DMS79 (cell line): ENCODE measurements around the gene USP24.

Source experiments
- DNase-seq: peaks from one replicate; lab custom pipeline; 2025; lab: John Stamatoyannopoulos, UW

The USP24 gene

DNA sequence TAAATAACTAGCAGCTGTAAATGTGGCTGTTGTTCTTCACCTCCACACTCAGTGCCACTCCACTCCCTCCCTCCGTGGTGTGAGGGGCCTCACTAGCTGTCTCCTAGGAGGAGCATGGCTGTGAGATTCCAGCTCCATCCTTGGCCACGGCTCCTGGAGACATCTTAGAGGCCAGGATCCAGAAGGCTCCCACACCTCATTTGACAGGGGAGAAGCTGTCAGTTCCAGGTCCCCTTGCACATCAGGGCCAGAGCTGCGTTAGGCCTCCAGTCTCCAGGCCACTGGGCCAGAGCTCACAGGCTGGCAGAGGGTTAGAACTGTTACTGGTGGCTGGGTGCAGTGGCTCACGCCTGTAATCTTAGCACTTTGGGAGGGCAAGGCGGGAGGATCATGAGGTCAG is 160.8 kb downstream of the USP24 start:
- no peak for DNase-seq

- DNase-seq: no peak
These were observed 161.8 kb downstream of the USP24 start for GRCh38 chr1:55053265-55053954.

DNA sequence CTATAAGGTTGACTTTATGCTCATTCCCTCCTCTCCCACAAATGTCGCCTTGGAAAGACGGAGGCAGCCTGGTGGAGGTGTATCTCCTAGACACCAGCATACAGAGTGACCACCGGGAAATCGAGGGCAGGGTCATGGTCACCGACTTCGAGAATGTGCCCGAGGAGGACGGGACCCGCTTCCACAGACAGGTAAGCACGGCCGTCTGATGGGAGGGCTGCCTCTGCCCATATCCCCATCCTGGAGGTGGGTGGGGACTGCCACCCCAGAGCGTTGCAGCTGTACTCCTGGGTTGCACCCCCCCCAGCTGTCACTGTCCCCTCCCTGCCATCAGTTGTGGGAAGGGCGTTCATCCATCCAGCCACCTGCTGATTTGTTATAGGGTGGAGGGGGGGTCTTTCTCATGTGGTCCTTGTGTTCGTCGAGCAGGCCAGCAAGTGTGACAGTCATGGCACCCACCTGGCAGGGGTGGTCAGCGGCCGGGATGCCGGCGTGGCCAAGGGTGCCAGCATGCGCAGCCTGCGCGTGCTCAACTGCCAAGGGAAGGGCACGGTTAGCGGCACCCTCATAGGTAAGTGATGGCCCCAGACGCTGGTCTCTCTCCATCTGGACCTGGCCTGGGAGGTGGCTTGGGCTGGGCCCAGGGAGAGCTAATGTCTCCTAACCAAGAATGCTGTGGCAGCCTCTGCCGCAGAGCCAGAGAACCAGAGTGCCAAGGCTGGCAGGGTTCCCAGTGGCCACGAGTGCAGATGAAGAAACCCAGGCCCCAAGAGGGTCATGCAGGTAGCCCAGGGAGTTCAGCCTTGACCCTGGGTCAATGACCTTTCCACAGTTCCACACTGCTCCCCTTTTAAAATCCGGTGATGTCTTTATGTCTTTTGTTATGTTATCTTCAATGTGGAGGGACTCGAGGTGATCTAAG is 162.7 kb downstream of the USP24 start:
- no peak for DNase-seq

DNA sequence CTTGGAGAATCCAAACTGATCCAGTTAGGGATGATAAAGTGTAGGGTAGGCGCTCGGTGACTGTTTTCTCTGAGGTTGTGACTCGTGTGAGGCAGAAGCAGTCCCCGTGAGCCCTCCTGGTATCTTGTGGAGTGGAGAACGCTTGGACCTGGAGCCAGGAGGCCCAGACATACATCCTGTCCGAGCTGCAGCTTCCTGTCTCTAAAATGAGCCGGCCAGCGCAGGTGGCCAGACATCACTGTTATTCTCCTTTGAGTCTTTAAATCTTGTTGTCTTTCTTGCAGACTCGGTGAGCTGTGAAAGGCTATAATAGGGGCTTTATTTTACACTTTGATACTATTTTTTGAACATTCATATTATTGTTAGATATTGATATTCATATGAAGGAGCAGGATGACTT is 163.5 kb downstream of the USP24 start:
- DNase-seq: no peak

GRCh38 chr1:55051169-55051568 is 164.0 kb downstream of the USP24 start:
- DNase-seq: no peak

DNA sequence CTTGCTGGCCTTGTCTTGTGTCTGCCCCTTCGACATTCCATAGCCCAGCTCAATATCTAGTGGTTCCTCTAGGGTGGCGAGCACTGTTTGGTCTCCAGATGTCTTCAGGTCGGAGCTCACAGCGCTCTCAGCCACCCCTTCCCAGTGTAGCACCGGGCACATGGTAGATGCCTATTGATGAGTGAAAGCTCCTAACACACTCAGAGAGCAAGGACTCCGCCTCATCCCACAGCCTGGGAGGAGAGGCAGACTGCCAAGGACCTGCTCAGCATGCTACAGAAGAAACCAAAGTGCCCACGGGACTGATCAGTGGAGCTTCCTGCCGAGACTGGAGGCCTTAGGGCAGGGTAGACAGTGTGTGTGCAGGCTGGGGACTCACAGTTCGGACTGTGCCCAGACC is 164.9 kb downstream of the USP24 start:
- no peak for DNase-seq

DNA sequence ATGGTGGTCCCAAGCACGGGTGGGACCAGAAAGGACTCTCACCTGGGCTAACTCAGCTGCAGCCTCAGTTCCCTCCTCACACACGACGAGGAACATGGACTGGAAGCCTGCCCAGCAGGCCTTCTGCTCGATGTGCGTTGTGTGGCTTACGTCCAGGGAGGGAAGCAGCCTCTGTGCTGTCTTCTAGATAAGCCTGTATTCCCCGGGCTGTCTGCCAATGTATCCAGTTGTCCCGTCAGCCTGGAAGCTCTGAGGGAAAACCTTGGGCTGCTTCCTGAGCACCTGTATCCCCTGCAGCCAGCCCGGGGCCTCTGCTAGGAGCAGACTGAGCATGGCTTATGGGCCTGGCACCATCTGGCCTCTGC is 165.3 kb downstream of the USP24 start:
- no peak for DNase-seq

GRCh38 chr1:55049271-55049913 is 165.8 kb downstream of the USP24 start:
- no peak for DNase-seq

DNA sequence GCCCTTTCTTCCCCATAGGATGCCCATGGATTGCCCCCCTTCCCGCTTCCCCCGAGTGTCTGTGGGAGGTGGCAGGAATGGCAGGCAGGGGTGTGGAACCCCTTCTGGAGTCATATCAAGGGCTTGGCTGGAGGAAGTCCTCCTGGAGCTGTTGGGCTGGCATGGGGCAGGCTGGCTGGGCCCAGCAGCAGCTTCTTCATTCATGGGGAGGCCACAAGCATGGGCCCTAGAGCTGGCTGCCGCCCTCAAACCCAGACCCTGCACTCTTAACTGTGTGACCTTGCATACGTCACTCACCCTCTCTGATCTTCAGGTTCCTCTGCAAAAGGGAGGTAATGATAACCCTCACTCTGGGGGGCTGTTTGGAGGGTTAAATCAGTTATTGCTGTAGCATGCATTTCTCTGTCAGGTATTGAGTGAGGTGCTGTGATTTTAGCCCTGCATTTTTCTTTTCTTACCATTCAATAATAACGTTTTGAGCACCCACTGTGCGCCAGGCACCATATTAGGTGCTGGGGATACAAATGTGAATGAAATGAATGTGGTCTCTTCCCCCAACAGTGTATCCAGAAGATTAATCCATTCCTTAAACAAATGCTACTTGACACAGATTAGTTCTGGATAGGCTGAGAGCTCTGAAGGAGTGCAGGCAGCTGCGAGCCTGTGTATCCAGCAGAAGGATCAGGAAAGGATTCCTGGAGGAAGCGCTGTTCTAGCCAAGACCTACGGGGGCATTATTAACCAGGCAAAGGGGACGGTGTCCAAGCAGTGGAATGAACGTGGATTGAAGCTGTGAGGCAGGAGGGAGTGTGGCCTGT is 166.5 kb downstream of the USP24 start:
- DNase-seq: no peak

GRCh38 chr1:55047611-55048010 is 167.6 kb downstream of the USP24 start:
- no peak for DNase-seq

GRCh38 chr1:55046871-55047270 is 168.3 kb downstream of the USP24 start:
- DNase-seq: no peak

DNA sequence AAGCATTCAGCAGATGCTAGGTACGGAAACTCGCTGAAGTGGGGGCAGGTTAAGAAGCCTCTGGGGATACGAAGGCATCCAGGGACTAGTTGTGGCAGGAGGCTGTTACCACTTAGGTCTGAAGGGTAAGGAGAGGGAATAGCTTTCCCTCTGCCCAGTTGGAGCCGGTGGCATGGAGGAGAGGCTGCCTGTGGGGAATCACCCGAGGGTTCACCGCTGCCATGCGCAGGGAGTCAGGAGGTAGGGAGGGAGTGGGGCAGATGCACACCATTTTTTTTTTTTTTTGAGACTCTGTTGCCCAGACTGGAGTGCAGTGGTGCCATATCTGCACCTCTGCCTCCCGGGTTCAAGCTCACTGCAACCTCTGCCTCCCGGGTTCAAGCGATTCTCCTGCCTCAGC is 169.7 kb downstream of the USP24 start:
- no peak for DNase-seq

GRCh38 chr1:55044617-55045397 is 170.4 kb downstream of the USP24 start:
- no peak for DNase-seq

DNA sequence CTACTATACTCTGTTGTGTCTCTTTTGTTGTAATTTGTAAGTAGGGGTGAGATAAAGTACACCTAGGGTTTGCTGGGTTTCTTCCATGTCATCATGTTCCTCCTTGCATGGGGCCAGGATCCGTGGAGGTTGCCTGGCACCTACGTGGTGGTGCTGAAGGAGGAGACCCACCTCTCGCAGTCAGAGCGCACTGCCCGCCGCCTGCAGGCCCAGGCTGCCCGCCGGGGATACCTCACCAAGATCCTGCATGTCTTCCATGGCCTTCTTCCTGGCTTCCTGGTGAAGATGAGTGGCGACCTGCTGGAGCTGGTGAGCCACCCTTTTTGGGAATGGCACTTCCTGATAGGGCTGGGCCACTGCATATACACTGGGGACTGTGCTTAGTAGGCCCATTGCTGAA is 171.4 kb downstream of the USP24 start:
- no peak for DNase-seq

DNA sequence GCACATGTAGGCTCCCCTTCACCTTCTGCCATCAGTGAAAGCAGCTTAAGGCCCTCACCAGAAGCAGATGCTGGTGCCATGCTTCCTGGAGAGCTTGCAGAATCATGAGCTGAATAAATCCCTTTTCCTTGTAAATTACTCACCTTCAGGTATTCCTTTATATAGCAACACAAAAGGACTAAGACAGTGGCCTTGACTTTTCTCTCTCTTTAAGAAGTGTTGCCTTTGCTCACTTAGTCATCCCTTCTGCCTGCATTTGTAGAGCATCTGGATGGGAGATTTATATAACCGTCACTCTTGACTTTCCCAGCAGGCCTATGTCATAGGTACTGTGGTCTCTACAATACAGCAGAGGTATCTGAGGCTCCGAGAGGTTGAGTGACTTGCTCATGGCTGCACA is 172.2 kb downstream of the USP24 start:
- no peak for DNase-seq

DNA sequence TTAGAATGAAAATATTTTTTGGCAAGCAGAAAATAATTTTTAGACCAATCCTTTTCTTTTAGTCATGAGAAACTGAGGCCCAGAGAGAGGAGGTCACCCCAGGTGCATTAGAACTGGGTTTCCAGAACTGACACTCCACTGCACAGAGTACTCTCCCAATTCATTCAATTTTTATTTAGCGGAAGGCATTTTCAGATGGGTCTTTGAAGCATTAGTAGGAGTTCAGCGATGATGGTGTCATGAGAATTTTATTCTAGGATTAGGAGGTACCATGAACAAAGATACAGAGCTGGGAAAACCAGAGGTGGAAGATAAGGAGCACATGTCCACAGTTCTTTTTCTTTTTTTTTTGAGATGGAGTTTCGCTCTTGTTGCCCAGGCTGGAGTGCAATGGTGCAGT is 173.6 kb downstream of the USP24 start:
- no peak for DNase-seq

DNA sequence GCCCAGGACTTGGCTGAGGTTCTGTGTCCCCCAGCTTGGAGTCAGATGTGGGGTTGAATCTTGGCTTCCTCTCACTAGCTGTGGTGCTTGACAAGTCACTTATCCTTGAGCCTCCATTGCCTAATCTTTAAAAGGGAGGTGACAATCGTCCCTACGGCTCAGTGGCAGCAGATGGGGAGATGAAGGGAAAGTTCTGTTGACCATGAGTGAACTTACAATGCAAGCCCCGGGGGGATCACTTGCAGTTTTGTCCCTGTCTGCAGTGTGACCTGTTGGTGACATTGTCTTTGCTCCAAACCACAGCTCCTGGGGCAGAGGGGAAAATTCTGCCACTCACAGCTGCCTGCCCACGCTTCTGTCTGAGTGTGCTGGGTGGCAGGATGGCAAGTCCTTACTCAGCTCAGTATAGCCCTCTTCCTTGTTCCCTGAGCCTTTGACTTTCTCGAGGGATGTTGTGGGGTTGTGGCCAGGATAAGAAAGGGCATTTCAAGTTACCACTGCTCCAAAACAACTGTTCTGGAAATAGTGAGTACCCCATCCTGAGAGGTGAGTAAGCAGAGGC is 174.2 kb downstream of the USP24 start:
- DNase-seq: no peak

- no peak for DNase-seq
These were observed 174.9 kb downstream of the USP24 start for GRCh38 chr1:55040083-55040932.

GRCh38 chr1:55039342-55040082 is 175.7 kb downstream of the USP24 start, which contains the start of gene PCSK9:
TSS of gene PCSK9 (plus strand) at chr1:55039548. CDS start at chr1:55039838, 290 bp downstream.
- DNase-seq: no peak
